Smooth muscle cell (in vitro differentiated cells): ENCODE data around the gene EDIL3. TPM values are rescaled to one million over a fixed set of nuclear protein-coding genes. Genes with fewer than 3 reads are reported as not detected.

Source experiments
- DNase-seq: peaks from one replicate; lab custom pipeline; 2025; ENCODE audit not compliant: unreplicated experiment; lab: John Stamatoyannopoulos, UW
- H2AFZ ChIP-seq: fragments of 200-600 bp; sonication (generic); 2 replicates; pipeline ENCODE4 v1.6.0; 2016; ENCODE audit warnings: antibody characterized with exemption, low read depth, mild to moderate bottlenecking
- H3F3A ChIP-seq: fragments of 200-600 bp; sonication (generic); 2 replicates; pipeline ENCODE4 v1.6.0; 2017; ENCODE audit warnings: antibody characterized with exemption, low read depth
- H3K27ac ChIP-seq: fragments of 200-600 bp; sonication (generic); 2 replicates; pipeline ENCODE4 v1.5.1; 2016; ENCODE audit warnings: low read depth, mild to moderate bottlenecking
- H3K27me3 ChIP-seq: fragments of 200-600 bp; sonication (generic); 2 replicates; pipeline ENCODE4 v1.6.1; 2016; ENCODE audit warnings: low read depth, mild to moderate bottlenecking
- H3K36me3 ChIP-seq: fragments of 200-600 bp; sonication (generic); 2 replicates; pipeline ENCODE4 v1.5.1; 2016; ENCODE audit warnings: low read depth
- H3K4me1 ChIP-seq: fragments of 200-600 bp; sonication (generic); 2 replicates; pipeline ENCODE4 v1.5.1; 2016; ENCODE audit warnings: low read depth
- H3K4me2 ChIP-seq: fragments of 200-600 bp; sonication (generic); 2 replicates; pipeline ENCODE4 v1.6.0; 2016; ENCODE audit warnings: mild to moderate bottlenecking
- H3K4me3 ChIP-seq: fragments of 200-600 bp; sonication (generic); 2 replicates; pipeline ENCODE4 v1.5.1; 2016; ENCODE audit warnings: mild to moderate bottlenecking
- H3K79me2 ChIP-seq: fragments of 200-600 bp; sonication (generic); 2 replicates; pipeline ENCODE4 v1.6.0; 2016; ENCODE audit warnings: low read depth, mild to moderate bottlenecking
- H3K9ac ChIP-seq: fragments of 200-600 bp; sonication (generic); 2 replicates; pipeline ENCODE4 v1.6.0; 2016; ENCODE audit warnings: low read depth
- H3K9me3 ChIP-seq: fragments of 200-600 bp; sonication (generic); replicated peaks from 2 replicates; pipeline ENCODE4 v1.5.1; 2016; ENCODE audit warnings: low read depth
- H4K20me1 ChIP-seq: fragments of 200-600 bp; sonication (generic); 2 replicates; pipeline ENCODE4 v1.6.0; 2016; ENCODE audit warnings: low read depth
- WGBS: methylation state at CpG from one replicate; pipeline ENCODE4 v1.1.7; 2016; ENCODE audit warnings: low lambda C conversion rate; 5-methylcytosine and 5-hydroxymethylcytosine counted together
- polyA plus RNA-seq: library from polyadenylated mRNA; unstranded; fragments of >200 nt; fragmentation: Nextera tagmentation; extraction: Ambion mirVana; gene quantifications from 2 replicates; pipeline ENCODE4 v1.2.1, GENCODE V29; 2016
- total RNA-seq: library from RNA; depleted of rRNA; stranded (reverse); fragments of >200 nt; gene quantifications from 2 replicates; pipeline ENCODE4 v1.2.3, GENCODE V29; 2014
- TF ChIP-seq, protein P1 (sequence below): fragments of 200-600 bp; sonication (generic); IDR thresholded peaks from 2 replicates; pipeline ENCODE4 v1.5.1; 2017; ENCODE audit warnings: borderline replicate concordance, mild to moderate bottlenecking, antibody characterized with exemption; ENCODE audit not compliant: insufficient read depth, poor library complexity, severe bottlenecking

The EDIL3 gene
- total and polyA plus RNA-seq, 2 experiments from 2014 or later: 98.4 to 119 TPM

DNA sequence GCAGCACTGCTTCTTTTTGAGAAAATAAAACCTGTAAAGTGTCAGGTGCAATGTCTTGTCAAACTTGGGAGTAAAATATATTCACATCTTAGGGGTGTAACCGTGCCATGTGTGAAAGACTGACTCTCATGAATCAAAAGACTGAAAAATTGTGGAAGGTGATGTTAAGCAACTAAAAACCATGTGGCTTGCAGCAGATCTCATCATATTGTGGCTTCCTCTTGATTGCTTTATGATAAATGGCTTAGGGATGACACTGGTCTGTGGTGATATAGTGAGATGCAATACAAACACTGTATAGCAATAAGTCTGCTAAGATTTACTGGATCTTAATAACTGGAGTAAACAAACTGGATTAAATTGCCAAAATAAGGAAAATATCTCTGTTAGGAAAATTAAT, 321.6 kb downstream of the EDIL3 start:
- TF ChIP-seq, protein P1, sequence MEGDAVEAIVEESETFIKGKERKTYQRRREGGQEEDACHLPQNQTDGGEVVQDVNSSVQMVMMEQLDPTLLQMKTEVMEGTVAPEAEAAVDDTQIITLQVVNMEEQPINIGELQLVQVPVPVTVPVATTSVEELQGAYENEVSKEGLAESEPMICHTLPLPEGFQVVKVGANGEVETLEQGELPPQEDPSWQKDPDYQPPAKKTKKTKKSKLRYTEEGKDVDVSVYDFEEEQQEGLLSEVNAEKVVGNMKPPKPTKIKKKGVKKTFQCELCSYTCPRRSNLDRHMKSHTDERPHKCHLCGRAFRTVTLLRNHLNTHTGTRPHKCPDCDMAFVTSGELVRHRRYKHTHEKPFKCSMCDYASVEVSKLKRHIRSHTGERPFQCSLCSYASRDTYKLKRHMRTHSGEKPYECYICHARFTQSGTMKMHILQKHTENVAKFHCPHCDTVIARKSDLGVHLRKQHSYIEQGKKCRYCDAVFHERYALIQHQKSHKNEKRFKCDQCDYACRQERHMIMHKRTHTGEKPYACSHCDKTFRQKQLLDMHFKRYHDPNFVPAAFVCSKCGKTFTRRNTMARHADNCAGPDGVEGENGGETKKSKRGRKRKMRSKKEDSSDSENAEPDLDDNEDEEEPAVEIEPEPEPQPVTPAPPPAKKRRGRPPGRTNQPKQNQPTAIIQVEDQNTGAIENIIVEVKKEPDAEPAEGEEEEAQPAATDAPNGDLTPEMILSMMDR: no peak
- H3K4me3 ChIP-seq: no peak overlapping the region
- no peaks in the 10 kb centered on the region for H3K79me2 ChIP-seq
- peaks cover 5% of the 10 kb centered on the region for H3K36me3 ChIP-seq
- no peaks in the 10 kb centered on the region for H3F3A ChIP-seq
- H3K4me1 ChIP-seq: no peaks in the 10 kb centered on the region
- no peaks in the 10 kb centered on the region for H3K9me3 ChIP-seq
- no peaks in the 10 kb centered on the region for H4K20me1 ChIP-seq
- no peak for DNase-seq
- no peak overlapping the region for H2AFZ ChIP-seq
- no peak overlapping the region for H3K27ac ChIP-seq
- WGBS: 90% methylated on average over 1 of the region's 1 CpG
- no peaks in the 10 kb centered on the region for H3K27me3 ChIP-seq
- H3K9ac ChIP-seq: no peak overlapping the region
- H3K4me2 ChIP-seq: no peak overlapping the region

DNA sequence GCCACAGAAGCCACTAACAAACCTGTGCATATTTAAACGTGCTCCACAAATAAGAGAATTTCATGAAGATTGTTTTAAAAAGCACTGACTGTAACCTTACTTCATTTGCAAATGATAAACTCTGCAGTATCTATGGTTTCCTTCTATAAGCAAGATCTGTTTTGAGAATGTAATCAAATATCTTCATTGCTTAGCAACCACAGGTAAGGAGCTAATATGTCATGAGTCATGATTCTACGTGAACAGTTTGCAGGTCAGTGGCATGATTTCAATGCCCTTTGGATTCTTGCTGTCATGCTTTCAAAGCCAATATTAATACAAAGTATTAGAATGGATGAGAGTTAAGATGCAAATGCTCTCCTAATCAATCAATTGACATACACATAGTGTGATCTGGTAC, 325.0 kb downstream of the EDIL3 start:
- Histone ChIP-seq H4K20me1 (no peaks in the 10 kb centered on the region), H3K4me1 (no peaks in the 10 kb centered on the region), H3K9ac (no peak overlapping the region), H3K4me2 (no peak overlapping the region), H3K27ac (no peak overlapping the region), H3K9me3 (no peaks in the 10 kb centered on the region), H3F3A (no peaks in the 10 kb centered on the region), H3K36me3 (peaks cover 5% of the 10 kb centered on the region), H3K27me3 (no peaks in the 10 kb centered on the region), H2AFZ (no peak overlapping the region), H3K79me2 (no peaks in the 10 kb centered on the region), H3K4me3 (no peak overlapping the region)
- DNase-seq: no peak
- TF ChIP-seq, protein P1: no peak
- 92% methylated on average over 2 of the region's 2 CpGs for WGBS

DNA sequence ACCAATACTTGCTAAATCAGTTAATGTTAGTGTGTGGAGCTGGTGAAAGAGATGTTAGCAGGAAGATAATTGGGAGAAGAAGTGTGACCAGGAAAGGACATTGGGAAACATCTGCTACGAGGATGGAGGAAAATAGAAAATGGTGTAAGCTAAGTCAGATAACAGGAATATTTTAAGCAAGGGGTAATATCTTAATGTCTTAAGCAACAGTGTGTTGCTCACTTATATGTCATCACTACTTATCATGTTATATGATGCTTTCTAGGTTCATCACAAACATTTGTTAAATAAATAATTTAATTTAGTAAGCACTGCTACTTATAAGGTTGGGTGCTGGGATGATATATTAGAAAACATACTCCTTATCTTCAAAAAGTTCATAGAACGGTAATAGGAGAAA, 326.1 kb downstream of the EDIL3 start:
- 95% methylated on average over 2 of the region's 2 CpGs for WGBS
- H3K4me1 ChIP-seq: no peaks in the 10 kb centered on the region
- no peaks in the 10 kb centered on the region for H3K79me2 ChIP-seq
- no peak overlapping the region for H3K4me3 ChIP-seq
- H3K4me2 ChIP-seq: no peak overlapping the region
- H4K20me1 ChIP-seq: no peaks in the 10 kb centered on the region
- H3K36me3 ChIP-seq: peaks cover 5% of the 10 kb centered on the region
- no peaks in the 10 kb centered on the region for H3K27me3 ChIP-seq
- H2AFZ ChIP-seq: no peak overlapping the region
- H3K9me3 ChIP-seq: no peaks in the 10 kb centered on the region
- DNase-seq: no peak
- no peaks in the 10 kb centered on the region for H3F3A ChIP-seq
- no peak overlapping the region for H3K9ac ChIP-seq
- H3K27ac ChIP-seq: no peak overlapping the region
- TF ChIP-seq, protein P1: no peak

GRCh38 chr5:84057211-84057610, 327.5 kb downstream of the EDIL3 start:
- H3K36me3 ChIP-seq: peaks cover 5% of the 10 kb centered on the region
- H3K79me2 ChIP-seq: no peaks in the 10 kb centered on the region
- no peak overlapping the region for H3K9ac ChIP-seq
- DNase-seq: no peak
- no peak overlapping the region for H3K4me2 ChIP-seq
- H3K4me3 ChIP-seq: no peak overlapping the region
- H3K9me3 ChIP-seq: no peaks in the 10 kb centered on the region
- no peaks in the 10 kb centered on the region for H3F3A ChIP-seq
- H3K27me3 ChIP-seq: no peaks in the 10 kb centered on the region
- no peaks in the 10 kb centered on the region for H3K4me1 ChIP-seq
- no peak overlapping the region for H2AFZ ChIP-seq
- TF ChIP-seq, protein P1: no peak
- no peaks in the 10 kb centered on the region for H4K20me1 ChIP-seq
- WGBS: 98% methylated on average over 2 of the region's 2 CpGs
- H3K27ac ChIP-seq: no peak overlapping the region
